Measurements from ENCODE around the gene KLK3.

GRCh38 chr19:50835785-50836542, 18.8 kb upstream of the KLK3 start:
- TF ChIP-seq, protein P1, sequence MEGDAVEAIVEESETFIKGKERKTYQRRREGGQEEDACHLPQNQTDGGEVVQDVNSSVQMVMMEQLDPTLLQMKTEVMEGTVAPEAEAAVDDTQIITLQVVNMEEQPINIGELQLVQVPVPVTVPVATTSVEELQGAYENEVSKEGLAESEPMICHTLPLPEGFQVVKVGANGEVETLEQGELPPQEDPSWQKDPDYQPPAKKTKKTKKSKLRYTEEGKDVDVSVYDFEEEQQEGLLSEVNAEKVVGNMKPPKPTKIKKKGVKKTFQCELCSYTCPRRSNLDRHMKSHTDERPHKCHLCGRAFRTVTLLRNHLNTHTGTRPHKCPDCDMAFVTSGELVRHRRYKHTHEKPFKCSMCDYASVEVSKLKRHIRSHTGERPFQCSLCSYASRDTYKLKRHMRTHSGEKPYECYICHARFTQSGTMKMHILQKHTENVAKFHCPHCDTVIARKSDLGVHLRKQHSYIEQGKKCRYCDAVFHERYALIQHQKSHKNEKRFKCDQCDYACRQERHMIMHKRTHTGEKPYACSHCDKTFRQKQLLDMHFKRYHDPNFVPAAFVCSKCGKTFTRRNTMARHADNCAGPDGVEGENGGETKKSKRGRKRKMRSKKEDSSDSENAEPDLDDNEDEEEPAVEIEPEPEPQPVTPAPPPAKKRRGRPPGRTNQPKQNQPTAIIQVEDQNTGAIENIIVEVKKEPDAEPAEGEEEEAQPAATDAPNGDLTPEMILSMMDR (IDR thresholded peaks at IDR 0.05; ENCODE audit: low read length), result no peak
- TF ChIP-seq EZH2 (IDR thresholded peaks at IDR 0.05; ENCODE audit: borderline replicate concordance, low read length), result no peak
